Spleen (tissue), 7 donors: ENCODE results near the gene RNF11.

Experiments used
- CTCF ChIP-seq, 11 experiments: fragments of 200-600 bp in 7 of 11; fragments of 450-650 bp in 4 of 11; sonication (generic) in 4 of 11; IDR thresholded peaks in 8 of 11; conservative IDR thresholded peaks in 3 of 11; 1 replicate in 7 of 11; 2 replicates in 4 of 11; pipeline versions ENCODE4 v1.4.0 to v1.8.0; 2016 to 2021; ENCODE audit warnings: antibody characterized with exemption in 11 of 11, inconsistent platforms in 4 of 11, mild to moderate bottlenecking in 1 of 11
- POLR2A ChIP-seq, 3 donors: fragments of 450-650 bp; IDR thresholded peaks; one replicate each; pipeline ENCODE4 v1.5.1; 2017; ENCODE audit warnings: antibody characterized with exemption in 3 of 3, mild to moderate bottlenecking in 1 of 3
- donor health status: DM: no; HTN: no; CAD: no; lungs with moderate emphysema.
- donor health status: DM: no; HTN: no; CAD: no.
- donor health status: DM: no; HTN: no; CAD: no.

DNA sequence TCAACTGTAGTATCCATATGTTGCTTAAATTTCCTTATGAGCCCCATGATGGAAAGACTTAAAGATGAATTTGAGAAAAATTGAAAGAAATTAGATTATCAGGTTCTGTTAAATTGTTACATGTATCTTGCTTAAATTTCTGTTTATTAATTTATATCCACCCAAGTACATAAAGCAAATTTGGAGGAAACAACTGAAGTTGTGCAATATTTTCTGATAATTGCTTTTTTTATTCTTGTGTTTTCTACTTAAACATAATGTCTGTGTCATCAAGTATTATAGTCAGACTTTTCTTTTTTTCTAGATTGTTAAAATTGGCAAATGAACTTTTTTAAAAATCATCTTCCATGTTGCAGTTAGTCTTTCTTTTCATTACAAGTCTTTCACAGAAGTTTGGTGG is 36.8 kb downstream of the RNF11 start:
- TF ChIP-seq CTCF (IDR thresholded peaks at IDR 0.05 in 8 of 11, conservative IDR thresholded peaks at IDR 0.05 in 3 of 11) (no peak), POLR2A (IDR thresholded peaks at IDR 0.05) (no peak)
